Stimulated activated naive CD4-positive, alpha-beta T cell (primary cell): ENCODE data around the gene KCNK6.
A peak's percentile ranks its signal among the peaks of the same experiment; 100 is the strongest.

Experiments used
- DNase-seq, 6 experiments: peaks; one replicate each; lab custom pipeline; 2025; lab: John Stamatoyannopoulos, UW

The KCNK6 gene

DNA sequence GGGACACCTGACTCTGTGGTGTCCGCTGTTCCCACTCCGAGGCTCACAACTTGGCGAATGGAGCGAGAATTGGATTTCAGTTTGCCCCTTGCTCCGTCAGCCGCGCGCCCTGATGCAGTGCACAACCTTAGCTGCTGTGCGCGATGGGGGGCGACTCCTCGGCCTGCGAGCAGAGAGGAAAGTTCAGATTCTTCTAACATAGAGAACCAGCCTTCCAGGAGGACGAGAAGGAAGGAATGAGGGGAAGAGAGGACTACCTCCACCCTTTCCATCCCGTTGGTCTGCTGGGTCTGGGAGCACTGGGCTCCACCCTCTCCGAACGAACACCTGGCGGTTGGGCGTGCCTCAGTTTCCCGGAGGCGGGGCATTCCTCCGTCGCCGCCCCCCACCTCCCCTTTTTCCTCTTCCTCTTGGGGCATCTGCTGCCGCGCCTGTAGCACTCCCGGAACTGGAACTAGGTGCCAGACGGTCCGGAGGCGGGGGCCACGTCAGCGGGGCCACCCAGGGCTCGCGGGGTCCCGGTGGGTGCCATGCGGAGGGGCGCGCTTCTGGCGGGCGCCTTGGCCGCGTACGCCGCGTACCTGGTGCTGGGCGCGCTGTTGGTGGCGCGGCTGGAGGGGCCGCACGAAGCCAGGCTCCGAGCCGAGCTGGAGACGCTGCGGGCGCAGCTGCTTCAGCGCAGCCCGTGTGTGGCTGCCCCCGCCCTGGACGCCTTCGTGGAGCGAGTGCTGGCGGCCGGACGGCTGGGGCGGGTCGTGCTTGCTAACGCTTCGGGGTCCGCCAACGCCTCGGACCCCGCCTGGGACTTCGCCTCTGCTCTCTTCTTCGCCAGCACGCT lies at the start of gene KCNK6:
Gene KCNK6, plus strand, starts transcription at position 425 of the 838 bp plus-strand sequence. Its CDS starts 106 bp downstream, at position 531.
- peak in 5 of 6 experiments; percentile 7 to 58 (median 30) for DNase-seq

GRCh38 chr19:38270587-38271167 lies 49.0 kb upstream of the KCNK6 start:
- no peak for DNase-seq

GRCh38 chr19:38273499-38273898 lies 46.1 kb upstream of the KCNK6 start:
- no peak for DNase-seq

- no peak for DNase-seq
Measured at GRCh38 chr19:38274739-38275138, 44.9 kb upstream of the KCNK6 start.

DNA sequence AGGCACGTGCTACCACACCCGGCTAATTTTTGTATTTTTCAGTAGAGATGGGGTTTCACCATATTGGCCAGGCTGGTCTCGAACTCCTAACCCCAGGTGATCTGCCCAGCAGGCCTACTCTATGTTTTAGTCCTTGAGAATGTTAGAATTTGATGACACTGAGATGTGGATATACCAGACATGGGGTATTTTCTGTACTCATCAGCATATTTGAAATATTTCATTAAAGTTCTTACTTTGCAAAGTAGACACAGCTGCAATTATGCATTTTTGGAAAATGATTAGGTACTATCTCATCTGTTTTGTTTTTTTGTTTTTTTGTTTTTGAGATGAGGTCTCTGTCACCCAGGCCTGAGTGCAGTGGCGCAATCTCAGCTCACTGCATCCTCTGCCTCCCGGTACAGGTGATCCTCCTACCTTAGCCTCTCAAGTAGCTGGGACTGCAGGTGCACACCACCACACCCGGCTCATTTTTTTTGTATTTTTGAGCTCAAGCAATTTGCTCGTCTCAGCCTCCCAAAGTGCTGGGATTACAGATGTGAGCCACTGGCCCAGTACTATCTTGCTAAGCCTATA lies 42.6 kb upstream of the KCNK6 start:
- DNase-seq: no peak

DNA sequence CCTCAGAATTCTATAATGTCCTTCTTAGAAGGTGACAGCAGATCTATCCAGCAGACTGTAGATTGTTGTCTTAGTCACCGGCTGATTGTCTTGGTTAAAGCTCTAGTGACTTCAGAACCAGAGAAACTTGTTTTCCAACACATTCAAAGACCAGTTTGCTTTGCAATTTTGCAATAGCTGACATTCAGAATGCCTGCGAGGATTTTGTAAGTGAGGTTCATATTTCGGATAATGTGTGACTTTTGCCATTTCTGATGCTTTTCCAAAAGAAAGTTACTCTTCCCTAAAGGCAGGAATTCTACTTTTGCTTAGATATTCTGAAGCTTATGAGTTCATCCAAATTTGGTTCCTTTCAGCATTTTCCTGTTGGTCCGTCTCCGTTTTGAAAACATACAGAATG lies 42.1 kb upstream of the KCNK6 start:
- DNase-seq: no peak

DNA sequence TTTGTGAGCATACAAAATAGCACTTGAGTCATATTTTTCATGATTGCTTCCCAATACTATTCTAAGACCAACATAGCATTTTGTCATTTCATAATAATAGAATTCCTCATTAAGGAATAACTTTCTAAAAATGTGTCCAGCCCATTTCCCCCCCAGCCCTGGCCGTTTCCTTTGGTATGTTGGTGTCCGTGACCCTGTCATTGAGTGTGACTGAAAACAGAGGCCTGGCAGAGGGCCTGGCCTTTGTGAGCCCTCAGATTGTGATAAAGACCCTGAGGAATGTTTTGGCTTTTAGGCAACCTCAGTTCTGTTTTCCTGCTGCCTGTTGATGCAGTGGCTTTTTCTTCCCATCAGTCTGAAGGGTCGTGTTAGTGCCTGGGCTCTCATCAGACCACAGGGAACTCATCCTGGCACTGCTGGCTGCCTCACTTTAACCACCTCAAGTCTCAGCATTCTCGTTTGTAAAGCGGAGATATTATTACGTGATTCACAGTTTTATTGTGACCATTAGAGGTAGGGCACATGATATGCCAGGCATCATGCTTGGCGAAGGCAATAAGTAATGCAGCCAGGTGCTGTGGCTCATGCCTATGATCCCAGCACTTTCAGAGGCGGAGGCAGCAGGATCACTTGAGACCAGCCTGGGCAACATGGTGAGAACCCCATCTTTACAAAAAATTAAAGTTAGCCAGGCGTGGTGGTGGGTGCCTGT lies 41.5 kb upstream of the KCNK6 start:
- no peak for DNase-seq

DNA sequence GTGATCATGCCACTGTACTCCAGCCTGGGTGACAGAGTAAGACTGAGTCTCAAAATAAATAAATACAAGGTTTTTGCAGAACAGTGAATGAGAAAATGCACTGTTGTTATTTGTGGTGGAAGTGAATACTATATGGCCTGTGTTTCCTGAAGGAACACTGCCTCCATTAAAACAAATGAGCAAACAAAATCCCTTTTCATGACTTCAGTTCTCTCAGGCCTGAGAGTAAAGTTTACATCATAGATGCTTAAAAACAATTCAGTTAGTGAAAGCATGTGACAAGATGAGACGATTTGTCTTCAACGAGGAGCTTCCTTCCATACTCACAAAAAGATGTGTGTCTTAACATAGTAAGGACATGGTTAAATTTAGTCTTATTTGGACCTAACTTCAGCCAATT lies 40.9 kb upstream of the KCNK6 start:
- no peak for DNase-seq

DNA sequence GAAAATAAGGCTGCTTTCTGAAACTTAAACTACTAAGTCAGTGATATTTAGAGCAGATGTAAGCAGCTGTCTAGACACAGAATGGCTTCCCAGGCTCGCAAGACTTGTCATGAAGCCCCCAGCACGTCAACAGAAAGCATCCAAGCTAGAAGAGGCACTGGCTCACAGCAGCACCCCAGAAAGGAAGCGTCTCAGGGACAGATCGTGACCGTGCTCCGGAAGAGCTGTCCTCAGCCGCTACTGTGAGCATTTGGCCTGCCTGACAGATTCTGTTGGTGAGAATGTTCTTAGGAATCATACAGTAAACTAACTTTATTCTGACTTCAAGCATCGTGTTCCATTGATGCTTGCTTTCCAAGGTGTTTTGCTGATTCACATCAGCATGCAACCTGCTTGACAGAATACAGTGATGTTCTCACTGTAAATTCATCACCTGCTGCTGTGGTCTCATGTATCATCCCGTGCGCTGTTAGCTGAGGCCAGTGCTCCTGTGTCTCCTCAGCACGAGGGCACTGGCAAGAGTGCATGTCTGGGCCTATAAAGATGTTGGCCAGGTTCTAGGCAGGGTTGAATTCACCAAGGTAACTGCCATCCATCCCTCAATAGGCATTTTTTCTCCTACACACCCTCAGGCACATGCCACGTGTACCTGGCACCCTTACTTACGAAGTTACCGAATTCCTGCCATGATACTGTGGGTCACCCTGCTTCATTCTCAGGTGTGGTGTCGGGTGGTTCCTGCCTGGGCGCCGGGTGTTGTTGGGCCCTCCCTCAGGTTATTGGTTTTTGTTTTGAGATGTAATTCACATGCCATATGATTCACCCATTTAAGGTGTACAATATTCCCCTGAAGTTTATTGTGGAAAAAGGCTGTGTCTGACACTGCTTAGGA lies 39.4 kb upstream of the KCNK6 start:
- no peak for DNase-seq

GRCh38 chr19:38281811-38282566 lies 37.7 kb upstream of the KCNK6 start:
- no peak for DNase-seq

DNA sequence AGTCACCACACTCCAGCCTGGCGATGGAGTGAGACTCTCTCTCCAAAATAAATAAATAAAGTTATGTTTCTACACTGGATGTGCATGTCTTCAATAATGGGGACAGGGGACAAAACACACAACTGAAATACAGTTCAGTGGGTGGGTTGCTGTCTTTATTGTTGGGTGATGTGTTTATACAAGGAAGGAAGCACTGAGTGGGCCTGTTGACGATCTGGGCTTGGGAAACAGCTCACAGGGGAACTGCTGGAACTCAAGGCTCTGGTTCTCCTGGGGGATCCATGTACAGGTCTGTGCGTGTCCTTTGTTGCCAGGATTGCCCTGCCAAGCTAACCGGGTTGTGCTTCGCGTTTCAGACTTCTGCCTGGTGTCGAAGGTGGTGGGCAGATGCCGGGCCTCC lies 36.4 kb upstream of the KCNK6 start:
- no peak for DNase-seq

GRCh38 chr19:38284422-38284821 lies 35.2 kb upstream of the KCNK6 start:
- no peak for DNase-seq

DNA sequence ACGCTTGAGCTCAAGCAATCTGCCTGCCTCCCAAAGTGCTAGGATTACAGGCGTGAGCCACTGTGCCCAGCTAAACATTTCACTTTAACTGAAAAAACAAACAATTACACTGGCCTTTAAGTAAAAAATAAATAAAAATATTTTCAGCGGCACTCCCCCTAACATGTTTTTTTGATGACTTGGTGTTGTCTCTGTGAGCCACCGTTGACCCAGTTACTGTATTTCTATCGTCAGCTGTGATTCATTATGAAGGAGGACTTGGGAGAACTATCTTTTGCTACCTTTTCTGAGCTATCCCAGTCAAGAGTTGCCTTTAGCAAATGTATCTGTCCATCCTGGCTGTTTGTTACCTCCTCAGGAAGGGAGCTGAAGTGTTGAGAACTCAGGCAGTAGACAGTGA lies 34.1 kb upstream of the KCNK6 start:
- DNase-seq: no peak

- DNase-seq: no peak
Measured at GRCh38 chr19:38287604-38288003, 32.0 kb upstream of the KCNK6 start.

- no peak for DNase-seq
Measured at GRCh38 chr19:38288123-38288855, 31.4 kb upstream of the KCNK6 start.

DNA sequence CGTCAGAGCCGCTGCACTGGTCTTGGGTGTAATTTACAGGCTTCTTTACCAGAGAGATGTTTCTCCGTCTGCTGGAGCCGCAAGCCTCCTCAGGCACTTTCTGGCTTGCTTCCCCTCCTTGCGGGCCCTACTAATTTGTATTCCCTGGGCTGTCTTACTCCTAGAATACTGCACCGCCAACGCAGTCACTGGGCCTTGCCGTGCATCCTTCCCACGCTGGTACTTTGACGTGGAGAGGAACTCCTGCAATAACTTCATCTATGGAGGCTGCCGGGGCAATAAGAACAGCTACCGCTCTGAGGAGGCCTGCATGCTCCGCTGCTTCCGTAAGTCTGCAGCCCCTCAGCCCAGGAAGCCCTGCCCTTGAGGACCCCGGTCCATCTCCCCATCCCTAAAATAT lies 29.7 kb upstream of the KCNK6 start:
- DNase-seq: no peak

DNA sequence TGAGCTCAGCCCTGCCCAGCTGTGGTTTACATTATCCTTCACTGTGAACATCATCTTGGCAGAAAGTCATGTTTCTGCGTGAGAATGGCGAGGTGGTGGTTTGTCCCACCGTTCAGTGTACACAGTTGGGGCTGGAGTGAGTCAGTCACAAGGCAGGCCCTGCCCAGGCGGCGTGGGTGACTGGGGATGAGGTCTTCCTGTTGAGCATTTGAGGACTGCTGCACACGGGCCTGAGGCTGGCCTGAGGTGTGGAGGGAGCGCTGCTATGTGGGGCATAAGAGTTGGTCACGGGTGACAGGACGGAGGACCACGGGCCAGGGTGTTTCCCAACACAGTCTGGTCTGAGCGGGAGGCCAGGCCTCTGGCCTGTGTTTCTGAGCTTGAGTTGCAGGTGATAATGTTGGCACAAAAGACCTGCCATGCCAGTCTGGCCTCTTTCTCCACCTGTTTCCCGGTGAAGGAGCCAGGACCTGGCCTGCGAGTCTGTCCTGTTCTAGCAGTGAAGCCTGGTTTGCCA lies 29.0 kb upstream of the KCNK6 start:
- no peak for DNase-seq

DNA sequence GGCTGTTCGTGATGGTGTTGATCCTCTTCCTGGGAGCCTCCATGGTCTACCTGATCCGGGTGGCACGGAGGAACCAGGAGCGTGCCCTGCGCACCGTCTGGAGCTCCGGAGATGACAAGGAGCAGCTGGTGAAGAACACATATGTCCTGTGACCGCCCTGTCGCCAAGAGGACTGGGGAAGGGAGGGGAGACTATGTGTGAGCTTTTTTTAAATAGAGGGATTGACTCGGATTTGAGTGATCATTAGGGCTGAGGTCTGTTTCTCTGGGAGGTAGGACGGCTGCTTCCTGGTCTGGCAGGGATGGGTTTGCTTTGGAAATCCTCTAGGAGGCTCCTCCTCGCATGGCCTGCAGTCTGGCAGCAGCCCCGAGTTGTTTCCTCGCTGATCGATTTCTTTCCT lies 27.8 kb upstream of the KCNK6 start:
- no peak for DNase-seq

- DNase-seq: no peak
Measured at GRCh38 chr19:38293281-38293680, 26.4 kb upstream of the KCNK6 start.

DNA sequence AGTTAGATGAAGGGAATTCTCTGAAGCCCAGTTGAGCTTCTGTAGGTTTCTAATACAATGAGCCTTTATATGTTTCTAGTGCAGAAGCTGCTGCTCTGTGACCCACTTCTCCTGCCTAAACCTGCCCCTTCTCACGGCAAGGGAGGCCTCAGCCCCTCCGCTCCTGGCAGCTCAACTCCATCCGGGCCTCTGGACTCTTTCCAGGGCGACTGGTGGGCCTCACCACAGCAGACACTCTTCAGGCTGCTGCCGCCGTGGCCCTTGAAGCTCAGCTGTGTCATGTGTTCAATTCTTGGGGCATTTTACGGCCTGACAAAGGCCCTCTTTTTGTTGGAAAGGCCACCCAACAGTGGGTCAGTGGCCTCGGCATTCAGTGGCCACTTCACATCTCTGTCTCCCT lies 25.6 kb upstream of the KCNK6 start:
- no peak for DNase-seq
